Neural cell (in vitro differentiated cells): ENCODE measurements around the gene RPS3. TPM values are rescaled to one million over a fixed set of nuclear protein-coding genes. Genes with fewer than 3 reads are reported as not detected.
A peak's percentile ranks its signal among the peaks of the same experiment; 100 is the strongest.

Experiments
- H2AFZ ChIP-seq: fragments of 200-600, 300-800 bp; sonication (generic), shearing (Covaris generic); 2 replicates; pipeline ENCODE4 v1.6.0; 2014; ENCODE audit warnings: low read depth, mild to moderate bottlenecking, antibody characterized with exemption, low read length, moderate library complexity
- H3F3A ChIP-seq: fragments of 200-600 bp; shearing (Covaris generic); 2 replicates; pipeline ENCODE4 v1.6.1; 2016; ENCODE audit warnings: mild to moderate bottlenecking, moderate library complexity, mixed read lengths, antibody characterized with exemption, low read length; ENCODE audit not compliant: insufficient read depth, poor library complexity, severe bottlenecking
- H3K27ac ChIP-seq: fragments of 200-600, 300-800 bp; sonication (generic), shearing (Covaris generic); 2 replicates; pipeline ENCODE4 v1.5.1; 2014; ENCODE audit warnings: mild to moderate bottlenecking, low read length, moderate library complexity
- H3K27me3 ChIP-seq: fragments of 300-800, 200-600 bp; sonication (generic), shearing (Covaris generic); 2 replicates; pipeline ENCODE4 v1.6.0; 2014; ENCODE audit warnings: mild to moderate bottlenecking, low read depth, low read length, moderate library complexity; ENCODE audit not compliant: insufficient read depth
- H3K36me3 ChIP-seq: fragments of 300-800, 200-600 bp; sonication (generic), shearing (Covaris generic); 2 replicates; pipeline ENCODE4 v1.5.1; 2014; ENCODE audit warnings: mild to moderate bottlenecking, antibody characterized with exemption, low read length, moderate library complexity; ENCODE audit not compliant: insufficient read depth
- H3K4me2 ChIP-seq: fragments of 300-800, 200-600 bp; sonication (generic), shearing (Covaris generic); 2 replicates; pipeline ENCODE4 v1.6.0; 2014; ENCODE audit warnings: mild to moderate bottlenecking, low read length
- H3K4me3 ChIP-seq: fragments of 300-800, 200-600 bp; sonication (generic), shearing (Covaris generic); 2 replicates; pipeline ENCODE4 v1.5.1; 2014; ENCODE audit warnings: mild to moderate bottlenecking, low read length, moderate library complexity
- H3K79me2 ChIP-seq: fragments of 200-600 bp; shearing (Covaris generic); replicated peaks from 2 replicates; pipeline ENCODE4 v1.6.0; 2014; ENCODE audit warnings: mild to moderate bottlenecking, low read length, moderate library complexity; ENCODE audit not compliant: insufficient read depth
- H3K9ac ChIP-seq: fragments of 300-800, 200-600 bp; sonication (generic), shearing (Covaris generic); 2 replicates; pipeline ENCODE4 v1.6.1; 2016; ENCODE audit warnings: mild to moderate bottlenecking, low read length, mixed read lengths
- H3K9me2 ChIP-seq: fragments of 200-600 bp; shearing (Covaris generic); 2 replicates; pipeline ENCODE4 v1.6.1; 2016; ENCODE audit warnings: mild to moderate bottlenecking, low read length, mixed read lengths; ENCODE audit not compliant: insufficient read depth
- H3K9me3 ChIP-seq: fragments of 200-600, 300-800 bp; sonication (generic), shearing (Covaris generic); 2 replicates; pipeline ENCODE4 v1.6.1; 2016; ENCODE audit warnings: mild to moderate bottlenecking, mixed run types, low read length, moderate library complexity, mixed read lengths
- H4K20me1 ChIP-seq: fragments of 200-600 bp; shearing (Covaris generic); 2 replicates; pipeline ENCODE4 v1.6.1; 2016; ENCODE audit warnings: mild to moderate bottlenecking, mixed run types; ENCODE audit not compliant: insufficient read depth
- EP300 ChIP-seq: fragments of 450-650 bp; conservative IDR thresholded peaks from 2 replicates; pipeline ENCODE4 v1.6.1; 2014; ENCODE audit warnings: antibody characterized with exemption, mild to moderate bottlenecking, moderate library complexity; ENCODE audit not compliant: poor library complexity, severe bottlenecking
- EZH2 ChIP-seq: fragments of 200-600, 300-800 bp; shearing (Covaris generic), sonication (generic); IDR thresholded peaks from 2 replicates; pipeline ENCODE4 v1.6.1; 2014; ENCODE audit warnings: antibody characterized with exemption, low read length, borderline replicate concordance, mild to moderate bottlenecking; ENCODE audit not compliant: insufficient read depth, poor library complexity, severe bottlenecking
- MXI1 ChIP-seq: fragments of 450-650 bp; conservative IDR thresholded peaks from 2 replicates; pipeline ENCODE4 v1.6.1; 2014; ENCODE audit warnings: antibody characterized with exemption, mild to moderate bottlenecking; ENCODE audit not compliant: poor library complexity, severe bottlenecking
- POLR2AphosphoS5 ChIP-seq: IDR thresholded peaks from 2 replicates; pipeline ENCODE4 v1.6.1; 2012
- RAD21 ChIP-seq: fragments of 450-650 bp; conservative IDR thresholded peaks from 2 replicates; pipeline ENCODE4 v1.6.1; 2014; ENCODE audit warnings: antibody characterized with exemption, mild to moderate bottlenecking, moderate library complexity
- REST ChIP-seq: IDR thresholded peaks from 2 replicates; pipeline ENCODE4 v1.6.1; 2012; ENCODE audit warnings: borderline replicate concordance
- SMC3 ChIP-seq: fragments of 450-650 bp; conservative IDR thresholded peaks from 2 replicates; pipeline ENCODE4 v1.6.1; 2014; ENCODE audit warnings: antibody characterized with exemption, mild to moderate bottlenecking, moderate library complexity; ENCODE audit not compliant: poor library complexity
- TAF1 ChIP-seq: IDR thresholded peaks from 2 replicates; pipeline ENCODE4 v1.6.1; 2012; ENCODE audit warnings: low read depth
- polyA plus RNA-seq: library from polyadenylated mRNA; depleted of rRNA; stranded (reverse); fragments of >200 nt; gene quantifications from 2 replicates; pipeline ENCODE4 v1.2.3, GENCODE V29; 2014
- TF ChIP-seq, protein P1 (sequence below): fragments of 450-650 bp; IDR thresholded peaks from 2 replicates; pipeline ENCODE4 v1.5.1; 2014; ENCODE audit warnings: antibody characterized with exemption, mild to moderate bottlenecking, moderate library complexity; ENCODE audit not compliant: poor library complexity, severe bottlenecking

Gene RPS3
- polyA plus RNA-seq, 1 donor from 2014 or later = 1,440 TPM

GRCh38 chr11:75428281-75428724 lies 29.0 kb downstream of the RPS3 start:
- TF ChIP-seq MXI1 (no peak), TAF1 (no peak), REST (no peak), RAD21 (no peak), POLR2AphosphoS5 (no peak), EZH2 (no peak), SMC3 (no peak), EP300 (no peak)
- TF ChIP-seq, protein P1, sequence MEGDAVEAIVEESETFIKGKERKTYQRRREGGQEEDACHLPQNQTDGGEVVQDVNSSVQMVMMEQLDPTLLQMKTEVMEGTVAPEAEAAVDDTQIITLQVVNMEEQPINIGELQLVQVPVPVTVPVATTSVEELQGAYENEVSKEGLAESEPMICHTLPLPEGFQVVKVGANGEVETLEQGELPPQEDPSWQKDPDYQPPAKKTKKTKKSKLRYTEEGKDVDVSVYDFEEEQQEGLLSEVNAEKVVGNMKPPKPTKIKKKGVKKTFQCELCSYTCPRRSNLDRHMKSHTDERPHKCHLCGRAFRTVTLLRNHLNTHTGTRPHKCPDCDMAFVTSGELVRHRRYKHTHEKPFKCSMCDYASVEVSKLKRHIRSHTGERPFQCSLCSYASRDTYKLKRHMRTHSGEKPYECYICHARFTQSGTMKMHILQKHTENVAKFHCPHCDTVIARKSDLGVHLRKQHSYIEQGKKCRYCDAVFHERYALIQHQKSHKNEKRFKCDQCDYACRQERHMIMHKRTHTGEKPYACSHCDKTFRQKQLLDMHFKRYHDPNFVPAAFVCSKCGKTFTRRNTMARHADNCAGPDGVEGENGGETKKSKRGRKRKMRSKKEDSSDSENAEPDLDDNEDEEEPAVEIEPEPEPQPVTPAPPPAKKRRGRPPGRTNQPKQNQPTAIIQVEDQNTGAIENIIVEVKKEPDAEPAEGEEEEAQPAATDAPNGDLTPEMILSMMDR = no peak
- Histone ChIP-seq H3K79me2 (no peaks in the 10 kb centered on the region), H3K27me3 (peaks cover 27% of the 10 kb centered on the region), H3K36me3 (no peaks in the 10 kb centered on the region), H3K9me3 (no peaks in the 10 kb centered on the region), H3K9me2 (no peaks in the 10 kb centered on the region), H3F3A (no peaks in the 10 kb centered on the region), H2AFZ (no peak overlapping the region), H3K27ac (no peak overlapping the region), H3K4me2 (no peak overlapping the region), H3K4me3 (no peak overlapping the region), H3K9ac (no peak overlapping the region), H4K20me1 (no peaks in the 10 kb centered on the region)

- Histone ChIP-seq H3K4me3 (peak overlapping the region; percentile 42), H3F3A (no peaks in the 10 kb centered on the region), H3K27ac (no peak overlapping the region), H3K9me2 (no peaks in the 10 kb centered on the region), H3K27me3 (peaks cover 27% of the 10 kb centered on the region), H3K36me3 (no peaks in the 10 kb centered on the region), H3K9ac (no peak overlapping the region), H2AFZ (no peak overlapping the region), H3K9me3 (no peaks in the 10 kb centered on the region), H4K20me1 (no peaks in the 10 kb centered on the region), H3K4me2 (no peak overlapping the region), H3K79me2 (no peaks in the 10 kb centered on the region)
- TF ChIP-seq RAD21 (no peak), EP300 (no peak), SMC3 (no peak), MXI1 (no peak), TAF1 (no peak), EZH2 (no peak), REST (no peak), POLR2AphosphoS5 (no peak)
- TF ChIP-seq, protein P1 = no peak
These were observed 29.8 kb downstream of the RPS3 start for GRCh38 chr11:75428989-75429640.
